IPS DF 19.7 (cell line): Measurements from ENCODE around the gene MAGI1.
"Not testable (repeated sequence)": the region's sequence is repeated elsewhere in the genome, so short reads cannot be mapped to it uniquely, and the experiment has no call there.

Source experiments
- DNase-seq: peaks from one replicate; pipeline ENCODE4 v3.0.0-alpha.2; 2013; ENCODE audit warnings: low read depth, low spot score

MAGI1 gene

DNA sequence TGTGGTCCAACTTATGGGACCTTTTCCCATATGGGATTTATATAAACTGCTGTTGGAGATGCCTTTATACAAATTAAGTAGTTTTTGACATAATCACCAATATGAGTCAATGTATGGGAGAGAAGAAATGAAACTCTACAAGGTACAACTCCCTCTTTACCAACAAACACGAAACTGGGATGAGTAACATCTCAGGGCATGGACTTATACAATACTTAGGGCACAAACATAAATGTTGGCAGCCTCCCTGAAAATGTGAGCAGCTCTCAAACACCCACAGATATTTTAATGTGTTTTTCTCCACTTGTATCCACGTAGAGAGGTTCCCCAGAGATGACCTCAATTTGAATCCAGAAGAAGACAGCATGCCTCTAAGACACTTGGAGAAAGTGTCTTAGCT, 161.6 kb downstream of the MAGI1 start:
- no peak for DNase-seq

DNA sequence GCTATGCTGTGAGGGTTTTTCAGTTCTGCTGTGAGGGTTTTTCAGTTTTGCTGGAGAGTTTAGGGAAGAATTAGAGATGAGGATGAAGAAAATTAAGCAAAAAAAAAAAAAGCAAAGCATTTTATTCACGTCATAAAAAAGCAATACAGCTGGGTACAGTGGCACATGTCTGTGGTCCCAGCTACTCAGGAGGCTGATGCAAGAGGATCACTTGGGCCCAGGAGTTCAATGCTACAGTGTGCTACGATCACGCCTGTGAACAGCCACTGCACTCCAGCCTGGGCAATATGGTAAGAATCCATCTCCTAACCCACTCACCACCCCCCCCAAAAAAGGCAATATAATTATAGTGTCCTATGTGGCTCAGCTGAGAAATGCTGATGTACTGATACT, 162.7 kb downstream of the MAGI1 start:
- DNase-seq: no peak

DNA sequence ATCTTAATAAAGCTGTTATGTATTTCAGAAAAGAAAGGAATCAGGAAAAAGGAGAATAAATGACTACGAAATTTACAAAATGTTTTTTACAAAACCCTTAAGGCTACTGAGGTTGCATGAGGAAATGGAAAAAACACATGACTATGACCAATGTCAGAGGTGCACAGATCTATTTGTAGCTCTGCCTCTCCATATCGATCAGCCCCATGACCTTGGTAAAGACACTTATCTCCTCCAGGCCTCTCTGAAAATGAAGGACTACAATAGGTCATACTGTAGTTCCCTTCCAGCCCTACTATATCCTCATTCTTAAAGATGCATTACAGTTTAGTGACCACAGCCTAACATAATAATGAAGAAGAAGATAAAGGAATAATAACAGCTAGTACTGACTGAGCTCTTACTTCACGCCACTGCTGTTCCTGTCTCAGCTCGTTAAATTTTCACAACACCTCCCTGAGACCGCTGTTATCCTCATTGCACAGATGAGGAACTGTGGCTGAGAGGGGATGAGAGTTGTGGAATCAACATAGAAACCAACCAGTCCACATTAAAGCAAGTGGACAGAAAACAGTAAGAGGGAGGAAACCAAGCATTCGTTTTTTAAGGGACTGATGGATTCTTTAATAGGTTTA, 163.2 kb downstream of the MAGI1 start:
- no peak for DNase-seq

DNA sequence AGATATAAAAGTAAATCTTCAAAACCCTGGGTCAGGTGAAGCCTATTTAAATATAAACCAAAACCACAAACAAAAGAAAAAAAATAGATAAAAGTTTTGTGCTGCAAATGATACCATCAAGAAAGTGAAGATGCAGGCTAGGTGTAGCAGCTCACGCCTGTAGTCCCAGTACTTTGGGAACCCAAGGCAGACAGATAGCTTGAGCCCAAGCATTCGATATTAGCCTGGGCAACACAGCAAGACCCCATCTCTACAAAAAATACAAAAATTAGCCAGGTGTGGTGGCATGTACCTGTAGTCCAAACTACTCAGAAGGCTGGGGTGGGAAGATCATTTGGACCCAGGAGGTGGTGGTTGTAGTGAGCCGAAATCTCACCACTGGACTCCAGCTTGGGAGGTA, 164.8 kb downstream of the MAGI1 start:
- no peak for DNase-seq

DNA sequence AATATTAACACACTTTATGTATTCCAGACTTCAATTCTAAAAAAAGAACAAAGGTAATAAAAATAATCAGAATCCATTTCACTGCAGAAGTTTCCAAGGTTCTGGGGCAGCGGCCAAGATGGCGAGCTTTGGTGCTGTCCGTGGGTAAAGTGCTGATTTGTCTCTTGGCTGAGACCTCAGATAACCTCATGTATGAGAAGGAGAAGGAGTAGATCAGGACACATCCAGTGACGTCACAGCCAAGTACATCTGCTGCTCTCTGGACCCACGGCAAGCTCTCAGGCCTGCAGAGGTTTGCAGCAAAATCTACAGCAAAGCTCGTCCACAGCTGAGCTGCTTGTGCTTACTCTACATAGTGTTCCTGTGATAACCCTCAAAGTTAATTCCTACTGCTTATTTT, 165.7 kb downstream of the MAGI1 start:
- DNase-seq: no peak

DNA sequence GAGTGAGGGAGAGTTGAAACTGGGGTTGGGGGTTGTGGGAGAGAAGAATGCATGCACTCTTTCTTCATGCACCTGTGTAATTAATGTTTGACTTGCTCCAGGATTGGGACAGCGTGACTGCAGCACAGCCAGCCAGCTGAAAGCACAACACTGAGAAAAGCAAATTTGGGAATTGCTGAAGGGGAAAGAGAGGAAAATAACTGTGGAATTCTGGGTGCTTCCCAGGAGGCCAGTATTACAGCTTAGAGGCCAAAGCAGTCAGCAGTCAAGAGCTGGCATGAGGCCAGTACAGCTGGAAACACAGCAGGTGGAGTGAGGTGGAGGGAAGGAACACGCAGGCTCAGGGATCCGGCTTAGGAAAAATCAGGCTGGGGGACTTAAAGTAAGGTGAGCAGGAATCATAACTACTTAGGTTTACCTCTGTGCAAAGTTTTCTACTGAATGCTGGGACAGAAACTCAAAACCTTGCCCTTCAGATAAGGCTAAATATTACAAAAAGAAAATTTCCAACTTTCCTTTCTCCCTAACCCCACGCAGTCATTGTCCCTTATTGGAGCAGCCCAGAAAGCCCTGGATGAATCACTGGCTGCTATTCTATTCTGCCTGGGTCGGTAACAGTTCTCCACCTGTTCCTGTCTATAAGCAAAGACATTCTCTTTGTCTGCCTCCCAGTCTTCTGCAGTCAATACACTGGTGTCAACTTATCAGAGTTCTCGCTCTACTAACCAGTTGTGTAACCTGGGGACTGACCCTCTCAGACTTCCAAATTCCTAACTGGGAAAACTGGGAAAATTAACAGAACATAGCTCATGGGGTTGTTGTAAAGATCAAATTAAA, 167.2 kb downstream of the MAGI1 start:
- no peak for DNase-seq

DNA sequence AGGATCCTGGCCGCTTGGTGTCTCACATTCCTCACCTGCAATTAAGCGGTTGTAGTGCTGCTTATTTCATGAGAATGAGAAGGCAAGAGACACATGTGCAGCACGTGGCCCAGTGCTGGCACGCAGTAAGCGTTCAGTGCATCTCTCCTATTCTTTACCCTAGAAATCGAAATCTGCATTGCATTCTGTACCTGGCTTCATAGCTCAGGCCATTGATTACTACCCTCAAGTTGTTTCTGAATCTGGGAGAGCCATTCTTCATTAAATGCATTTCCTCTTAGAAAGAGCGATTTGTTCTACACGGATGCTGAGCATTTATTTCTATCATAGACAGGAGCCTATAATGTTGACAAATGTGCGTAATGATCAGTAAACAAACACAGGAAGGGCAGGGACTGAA, 168.9 kb downstream of the MAGI1 start:
- DNase-seq: no peak

DNA sequence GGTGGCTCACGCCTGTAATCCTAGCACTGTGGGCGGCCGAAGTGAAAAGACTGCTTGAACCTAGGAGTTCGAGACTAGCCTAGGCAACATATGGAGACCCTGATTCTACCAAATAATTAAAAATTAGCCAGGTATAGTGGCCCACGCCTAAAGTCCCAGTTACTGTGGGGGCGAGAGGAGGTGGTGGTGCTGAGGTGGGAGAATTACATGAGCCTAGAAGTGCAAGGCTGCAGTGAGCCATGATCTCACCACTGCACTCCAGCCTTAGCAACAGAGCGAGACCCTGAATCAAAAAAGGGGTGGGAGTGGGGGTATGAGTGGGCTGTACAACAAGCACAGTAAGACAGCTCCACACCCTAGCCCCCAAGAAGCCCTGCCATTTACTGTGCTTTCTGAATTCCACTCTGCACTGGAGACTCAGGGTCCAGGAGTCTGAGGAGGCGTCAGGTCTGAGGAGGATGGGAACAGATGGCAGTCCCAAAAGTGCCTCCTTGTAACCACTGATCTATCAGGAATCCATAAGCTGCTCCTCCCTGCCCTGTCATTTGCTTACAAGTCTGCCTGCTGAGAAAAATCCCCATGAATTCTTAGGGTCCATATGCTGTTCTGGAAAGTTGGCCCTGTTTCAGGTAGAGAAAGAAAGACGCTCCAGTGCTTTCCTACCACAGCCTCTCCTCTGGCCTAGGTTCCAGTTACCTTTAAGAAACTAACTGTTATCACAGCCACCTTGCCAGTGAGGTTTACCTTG, 171.1 kb downstream of the MAGI1 start:
- no peak for DNase-seq

DNA sequence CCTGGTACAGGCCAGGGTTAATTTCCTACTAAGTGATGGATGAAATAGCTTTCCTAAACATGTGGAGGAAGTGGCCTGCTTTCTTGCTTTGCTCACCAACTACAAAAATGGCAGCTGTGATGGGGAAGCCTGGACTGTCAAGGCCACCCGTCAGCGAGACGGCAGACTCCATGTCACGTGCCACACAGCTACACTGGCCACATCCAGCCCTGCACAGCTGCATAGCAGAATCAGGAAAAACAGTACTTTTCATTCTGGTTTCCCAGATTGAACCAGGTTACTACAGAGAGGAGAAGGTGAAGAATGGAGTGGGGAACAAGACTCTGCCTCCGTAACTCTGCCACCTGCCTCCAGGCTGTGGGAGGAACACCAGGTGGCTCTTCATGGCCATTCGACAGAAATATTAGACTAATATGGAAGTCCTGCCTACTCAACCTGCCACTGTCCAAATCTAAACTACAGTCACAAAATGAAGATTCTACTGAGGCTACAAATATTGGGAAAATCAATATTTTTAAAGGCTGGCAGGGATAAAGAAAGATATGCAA, 174.3 kb downstream of the MAGI1 start:
- no peak for DNase-seq

DNA sequence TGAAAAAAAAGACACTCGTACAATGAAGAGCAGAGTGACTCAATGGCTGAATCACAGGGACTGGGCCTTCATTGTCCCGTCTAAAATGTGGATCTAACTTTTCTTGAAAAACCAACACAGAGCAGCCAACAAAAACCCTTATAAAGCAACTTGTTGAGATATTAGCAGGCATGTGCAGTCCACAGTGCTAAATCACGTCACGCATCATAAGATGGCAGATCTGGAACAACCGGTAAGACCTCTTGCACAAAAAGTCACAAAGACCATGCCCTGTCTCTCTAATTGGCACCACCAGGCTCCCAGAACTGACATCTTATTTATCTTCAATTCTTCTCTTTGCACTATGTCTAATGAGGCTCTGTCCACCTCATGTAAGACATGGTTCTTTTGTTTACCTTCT, 177.0 kb downstream of the MAGI1 start:
- no peak for DNase-seq

DNA sequence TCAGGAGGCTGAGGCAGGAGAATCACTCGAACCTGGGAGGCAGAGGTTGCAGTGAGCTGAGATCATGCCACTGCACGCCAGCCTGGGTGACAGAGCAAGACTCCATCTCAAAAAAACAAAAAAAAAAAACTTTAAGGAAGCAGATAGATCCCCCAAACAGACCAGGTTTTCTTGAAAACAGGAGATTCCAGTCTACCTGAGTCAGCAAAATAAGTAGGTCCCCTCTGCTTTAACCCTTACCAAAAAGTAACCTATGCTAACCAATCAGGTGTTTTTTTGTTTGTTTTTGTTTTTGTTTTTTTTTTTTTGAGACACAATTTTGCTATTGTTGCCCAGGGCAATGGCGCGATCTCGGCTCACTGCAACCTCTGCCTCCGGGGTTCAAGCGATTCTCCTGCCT, 179.1 kb downstream of the MAGI1 start:
- not testable (repeated sequence) for DNase-seq

DNA sequence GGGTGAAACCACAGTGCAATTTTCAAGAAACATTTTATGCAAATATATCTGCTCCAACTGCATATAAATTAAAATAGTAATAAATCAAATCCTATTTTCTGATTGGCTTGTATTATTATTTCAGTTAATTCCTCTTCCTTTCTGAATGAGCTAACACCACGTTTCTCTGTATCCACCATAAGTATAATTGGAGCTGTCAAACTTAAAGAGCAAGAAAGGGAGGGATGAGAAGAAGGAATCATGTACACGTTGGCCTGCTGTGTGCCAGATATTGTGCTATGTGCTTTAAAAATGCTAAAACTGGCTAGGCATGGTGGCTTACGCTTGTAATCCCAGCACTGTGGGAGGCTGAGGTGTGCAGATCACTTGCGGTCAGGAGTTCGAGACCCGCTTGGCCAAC, 180.0 kb downstream of the MAGI1 start:
- DNase-seq: no peak

DNA sequence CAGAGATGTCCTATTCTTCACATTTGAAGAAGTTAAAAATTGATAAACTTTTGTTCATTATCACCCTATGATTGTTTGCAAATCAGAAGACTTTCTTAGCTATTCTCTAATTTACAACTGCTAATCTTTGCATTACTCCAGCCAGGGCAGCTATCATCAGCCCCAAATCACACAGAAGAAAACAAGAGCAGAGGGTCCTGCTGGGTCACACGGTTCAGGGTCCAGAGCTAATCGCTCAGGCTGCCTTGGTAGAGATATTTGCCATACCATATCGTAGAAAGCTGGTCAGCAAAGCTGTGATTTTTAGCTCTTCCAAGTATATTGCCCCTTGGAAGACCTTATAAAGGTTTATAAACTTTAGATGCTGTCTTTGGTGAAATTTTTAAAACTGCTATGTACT, 181.4 kb downstream of the MAGI1 start:
- DNase-seq: no peak

DNA sequence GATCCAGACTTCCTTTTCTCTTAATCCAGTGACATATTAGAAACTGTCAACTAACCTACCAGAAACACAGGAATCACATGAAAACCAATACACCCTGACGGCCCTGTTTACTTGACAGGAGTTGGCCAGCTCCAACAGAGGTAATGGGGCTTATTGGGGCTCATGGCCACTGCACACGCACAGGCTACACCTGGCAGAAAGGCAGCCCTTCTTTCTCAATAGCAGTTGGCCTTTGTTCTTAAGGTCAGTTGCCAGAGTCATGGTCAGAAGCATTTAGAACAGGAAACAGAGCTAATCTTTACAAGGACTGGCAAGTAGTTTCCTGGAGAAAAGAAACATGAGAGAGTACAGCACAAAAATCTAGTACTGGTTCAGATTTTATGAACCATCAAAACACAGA, 181.8 kb downstream of the MAGI1 start:
- DNase-seq: no peak

DNA sequence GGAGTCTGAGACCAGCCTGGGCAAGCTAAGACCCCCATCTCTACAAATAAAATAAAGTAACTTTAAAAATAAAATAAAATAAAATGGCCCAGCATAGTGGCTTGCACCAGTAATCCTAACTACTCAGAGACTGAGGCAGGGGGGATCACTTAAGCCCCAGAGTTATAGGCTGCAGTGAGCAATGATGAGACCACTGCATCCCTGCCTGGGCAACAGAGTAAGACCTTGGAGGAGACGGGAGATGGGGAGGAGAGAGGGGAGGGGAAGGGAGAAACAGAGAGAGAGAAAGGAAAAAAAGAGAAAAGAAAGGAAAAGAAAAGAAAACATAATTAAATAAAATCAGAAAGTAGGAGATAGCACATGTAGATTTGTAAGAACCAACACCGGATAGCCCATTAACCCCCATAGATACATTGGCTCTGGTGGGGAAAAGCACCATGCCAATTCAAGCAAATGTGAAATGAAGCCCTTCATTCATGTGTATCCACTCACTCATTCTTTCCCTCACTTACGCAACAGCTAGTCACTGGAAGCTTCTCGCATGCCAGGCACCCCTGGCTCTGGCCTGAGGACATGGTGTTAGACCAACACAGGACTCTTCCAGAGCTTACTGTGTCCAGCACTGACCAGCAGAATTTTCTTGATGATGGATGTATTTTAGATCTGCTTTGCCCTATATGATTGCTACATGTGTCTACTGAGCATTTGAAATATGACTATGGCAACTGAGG, 183.2 kb downstream of the MAGI1 start:
- no peak for DNase-seq

DNA sequence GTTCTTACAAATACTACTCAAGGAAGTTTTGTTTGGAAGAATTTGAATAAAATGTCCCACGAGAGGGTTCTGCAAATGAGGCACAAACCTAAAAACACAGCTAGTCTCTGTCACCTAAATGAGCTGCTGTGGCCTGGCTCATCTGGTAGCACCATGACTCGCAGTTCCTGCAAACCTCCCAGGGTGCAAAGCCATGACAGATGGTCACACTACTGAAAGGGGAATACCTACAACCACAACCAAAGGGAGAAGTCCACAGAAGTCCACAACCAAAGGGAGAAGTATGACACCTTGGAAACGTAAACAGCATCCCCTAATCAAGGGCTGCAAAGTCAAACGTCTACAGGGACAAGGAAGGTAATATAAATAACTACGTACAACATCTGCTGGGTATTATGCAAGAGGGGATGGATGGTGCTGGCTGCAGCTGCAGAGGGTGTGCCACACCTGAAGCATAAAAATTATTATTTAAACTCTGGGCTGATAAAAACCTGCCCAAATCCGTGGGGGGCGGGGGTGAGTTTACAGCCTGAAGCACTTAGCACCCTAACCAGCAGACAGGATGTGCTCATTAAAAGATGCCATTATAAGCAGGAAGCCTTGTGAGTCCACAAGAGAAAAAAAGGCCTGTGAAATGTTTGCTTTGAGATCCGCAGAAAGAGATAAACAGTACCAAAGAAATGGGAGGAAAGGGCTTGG, 184.0 kb downstream of the MAGI1 start:
- no peak for DNase-seq

DNA sequence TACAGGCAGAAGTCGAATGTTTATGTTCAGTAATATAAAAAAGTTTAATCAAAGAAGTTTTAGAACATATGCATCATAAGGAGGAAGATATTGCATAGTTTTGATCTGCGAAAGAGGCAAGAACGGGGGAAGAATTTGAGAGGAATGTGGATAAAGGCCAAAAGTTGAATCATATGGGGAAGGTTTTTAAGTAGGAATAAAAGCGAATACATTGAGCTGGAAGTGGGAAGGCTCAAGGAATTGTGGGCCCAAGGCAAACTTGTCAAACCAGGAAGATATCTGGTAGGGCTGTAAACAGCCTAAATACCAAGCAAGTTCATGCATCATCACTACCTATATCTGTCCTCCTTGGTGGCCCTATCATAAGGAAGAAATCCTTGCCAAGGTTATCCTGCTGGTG, 186.9 kb downstream of the MAGI1 start:
- DNase-seq: no peak

DNA sequence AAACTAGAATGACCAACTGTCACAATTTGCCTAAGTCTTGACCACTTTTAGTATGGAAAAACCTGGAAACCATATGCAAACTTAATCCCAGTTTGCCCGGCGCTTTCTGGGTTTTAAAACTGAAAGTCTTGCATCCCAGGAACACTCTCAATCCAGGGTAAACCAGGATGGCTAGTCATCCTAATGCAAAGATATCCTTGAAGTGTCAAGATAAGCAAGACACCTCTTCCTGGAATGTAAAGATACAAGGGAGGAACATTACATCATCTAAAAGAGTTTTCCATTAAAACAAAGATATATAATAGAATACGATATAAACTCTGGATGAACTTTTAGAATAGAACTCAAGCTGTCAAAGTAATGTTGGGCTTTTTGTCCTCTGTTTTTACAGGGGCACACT, 188.5 kb downstream of the MAGI1 start:
- no peak for DNase-seq

DNA sequence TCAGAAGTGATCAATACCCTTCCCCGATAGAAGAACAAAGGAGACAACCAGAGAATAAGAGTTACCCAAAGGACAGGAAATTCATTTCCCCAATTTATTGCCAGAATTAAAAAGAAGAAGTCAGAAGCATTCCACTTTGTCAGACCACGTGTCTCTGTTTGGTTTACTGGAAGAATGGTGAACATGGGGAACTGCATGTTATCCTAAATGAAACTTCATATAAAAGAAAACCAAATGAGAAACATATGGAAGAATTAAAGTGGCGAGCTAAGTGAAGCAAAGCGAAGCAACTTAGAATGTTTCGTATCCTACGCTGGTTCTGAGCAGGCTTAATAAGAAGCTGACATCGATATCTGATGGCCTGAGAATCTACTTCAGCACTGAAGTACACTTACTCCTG, 190.7 kb downstream of the MAGI1 start:
- no peak for DNase-seq

DNA sequence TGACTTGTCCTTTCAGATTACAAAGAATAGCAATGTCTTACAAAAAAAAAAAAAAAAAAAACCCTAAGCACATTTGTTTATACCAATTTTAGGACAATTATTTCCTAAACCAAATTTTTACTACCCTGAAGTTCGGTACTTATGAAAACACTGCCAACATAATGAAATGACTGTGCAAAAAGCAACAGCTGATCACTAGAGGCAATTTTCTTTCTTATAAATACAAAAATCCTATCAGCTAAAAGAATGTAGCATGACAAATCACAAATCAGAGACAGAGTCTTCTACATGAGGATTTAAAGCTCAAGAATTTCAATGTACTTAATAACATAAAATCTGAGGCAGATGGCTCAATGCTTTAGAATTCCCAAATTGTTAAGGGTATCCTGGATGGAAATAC, 191.8 kb downstream of the MAGI1 start:
- DNase-seq: no peak

DNA sequence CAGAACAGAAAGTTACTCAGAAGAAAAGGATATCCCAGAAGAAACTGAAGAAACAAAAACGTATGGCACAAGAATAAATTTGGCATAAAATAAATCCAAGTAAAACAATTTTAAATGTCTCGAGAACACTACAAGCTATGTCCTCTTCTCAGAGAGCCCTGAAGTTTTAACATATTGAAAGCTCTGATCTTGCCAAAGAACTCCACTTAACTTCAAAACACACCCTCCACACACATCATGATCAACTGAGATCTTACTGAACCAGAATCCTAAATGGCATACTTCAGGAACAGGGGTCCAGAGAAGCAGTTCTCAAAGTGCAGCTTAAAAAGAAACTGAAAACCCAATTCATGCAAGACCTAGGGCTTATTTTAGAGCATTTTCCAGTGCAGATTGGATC, 194.3 kb downstream of the MAGI1 start:
- no peak for DNase-seq
